Measurements from ENCODE around the gene LRRC58. TPM values are rescaled to one million over a fixed set of nuclear protein-coding genes. Genes with fewer than 3 reads are reported as not detected.

The LRRC58 gene
- total RNA-seq, 2 donors from 2014 or later = 16.6 to 17.0 TPM

- intact Hi-C loops (cut with DNase I) = no loop called here
- DNase-seq = no peak
- Histone ChIP-seq H3K4me3 (no peak overlapping the region), H3K27me3 (no peaks in the 10 kb centered on the region), H3K9me3 (no peaks in the 10 kb centered on the region), H3K4me1 (no peaks in the 10 kb centered on the region), H3K27ac (no peak overlapping the region), H3K36me3 (no peaks in the 10 kb centered on the region), H3K9ac (ENCODE audit: low read depth in 2 of 2, low read length in 2 of 2) (no peak overlapping the region)
- no peak for TF ChIP-seq CTCF (IDR thresholded peaks at IDR 0.05)
These were observed 37.0 kb downstream of the LRRC58 start for GRCh38 chr3:120311863-120312794.

GRCh38 chr3:120306519-120307455 is 42.4 kb downstream of the LRRC58 start:
- Histone ChIP-seq H3K27ac (no peak overlapping the region), H3K4me3 (no peak overlapping the region), H3K36me3 (no peaks in the 10 kb centered on the region), H3K9me3 (no peaks in the 10 kb centered on the region), H3K27me3 (no peaks in the 10 kb centered on the region), H3K9ac (ENCODE audit: low read depth in 2 of 2, low read length in 2 of 2) (no peak overlapping the region), H3K4me1 (no peaks in the 10 kb centered on the region)
- intact Hi-C loops (cut with DNase I) = no loop called here
- TF ChIP-seq CTCF (IDR thresholded peaks at IDR 0.05) = no peak
- no peak for DNase-seq

- no peaks in the 10 kb centered on the region for H3K9me3 ChIP-seq
- no peaks in the 10 kb centered on the region for H3K4me1 ChIP-seq
- H3K36me3 ChIP-seq = no peaks in the 10 kb centered on the region
- H3K27me3 ChIP-seq = no peaks in the 10 kb centered on the region
- H3K27ac ChIP-seq = no peak overlapping the region
- H3K9ac ChIP-seq (ENCODE audit: low read depth in 2 of 2, low read length in 2 of 2) = no peak overlapping the region
- no peak for DNase-seq
- TF ChIP-seq CTCF (IDR thresholded peaks at IDR 0.05) = no peak
- no peak overlapping the region for H3K4me3 ChIP-seq
- intact Hi-C loops (cut with DNase I) = no loop called here
These were observed 44.5 kb downstream of the LRRC58 start for GRCh38 chr3:120304616-120305015.

- DNase-seq = no peak
- intact Hi-C loops (cut with DNase I) = no loop called here
- no peaks in the 10 kb centered on the region for H3K4me1 ChIP-seq
These were observed 46.8 kb downstream of the LRRC58 start for GRCh38 chr3:120302361-120302760.

More at GRCh38 chr3:120302361-120302760, 46.8 kb downstream of the LRRC58 start:
- H3K4me3 ChIP-seq = no peak overlapping the region
- H3K9me3 ChIP-seq = no peaks in the 10 kb centered on the region
- H3K36me3 ChIP-seq = no peaks in the 10 kb centered on the region
- H3K27me3 ChIP-seq = no peaks in the 10 kb centered on the region
- no peak overlapping the region for H3K27ac ChIP-seq
- TF ChIP-seq CTCF (IDR thresholded peaks at IDR 0.05) = no peak
- no peak overlapping the region for H3K9ac ChIP-seq (ENCODE audit: low read depth in 2 of 2, low read length in 2 of 2)
